HG02840 (cell line): ENCODE measurements around the gene MICALL2.

Experiments used
- ATAC-seq: cut with Tn5 transposase; IDR thresholded peaks from one replicate; pipeline ENCODE4 v1.9.1; 2021; ENCODE audit warnings: mild to moderate bottlenecking, moderate library complexity, moderate number of reproducible peaks; ENCODE audit not compliant: unreplicated experiment, low FRiP score

MICALL2 gene

DNA sequence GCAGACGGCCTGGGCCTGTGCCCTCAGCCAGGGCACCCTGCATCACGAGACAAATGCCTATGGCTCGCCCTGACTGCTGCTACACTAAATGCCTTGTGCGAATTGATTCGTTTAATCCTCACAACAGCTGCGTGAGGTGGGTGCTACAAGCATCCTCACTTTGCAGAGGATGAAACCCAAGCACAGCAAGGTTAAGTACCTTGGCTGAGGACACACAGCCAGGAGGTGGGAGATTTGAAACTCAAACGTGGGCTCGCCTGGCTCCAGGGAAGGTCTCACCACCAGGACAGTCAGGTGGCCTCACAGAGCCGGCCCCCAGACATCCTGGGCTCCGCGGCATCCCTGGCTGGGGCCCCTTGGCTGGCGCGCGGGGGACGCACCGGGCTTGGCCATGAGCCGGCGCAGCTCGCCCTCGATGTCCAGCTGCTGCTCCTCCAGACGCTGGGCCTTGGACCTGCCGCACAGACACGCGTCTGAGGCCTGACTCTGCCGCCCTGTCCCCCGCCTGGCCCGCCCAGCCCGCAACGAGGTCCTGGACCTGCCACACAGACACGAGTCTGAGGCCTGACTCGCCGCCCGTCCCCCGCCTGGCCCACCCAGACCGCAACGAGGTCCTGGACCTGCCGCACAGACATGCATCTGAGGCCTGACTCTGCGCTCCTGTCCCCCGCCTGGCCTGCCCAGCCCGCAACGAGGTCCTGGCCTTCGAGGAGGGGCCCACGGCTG lies 22.0 kb downstream of the MICALL2 start:
- no peak for ATAC-seq

DNA sequence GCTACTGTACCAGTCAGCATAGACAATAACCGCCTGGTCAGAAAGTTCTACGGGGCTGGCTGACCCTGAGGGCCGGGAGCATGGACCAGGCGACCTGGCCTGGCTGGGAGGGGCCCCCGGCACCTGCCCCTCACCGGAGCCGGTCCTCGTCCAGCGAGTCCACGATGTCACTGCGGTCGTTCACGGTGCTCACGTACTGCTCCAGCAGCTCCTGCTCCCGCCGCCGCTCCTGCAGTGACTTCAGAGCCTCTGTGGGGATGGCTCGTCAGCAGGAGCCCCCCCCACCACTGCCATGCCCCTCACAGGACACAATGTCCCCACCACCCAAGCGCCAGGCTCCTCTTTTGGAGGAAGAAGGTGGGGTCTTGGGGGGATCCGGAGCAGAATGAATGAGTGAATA lies 22.7 kb downstream of the MICALL2 start:
- ATAC-seq: no peak

DNA sequence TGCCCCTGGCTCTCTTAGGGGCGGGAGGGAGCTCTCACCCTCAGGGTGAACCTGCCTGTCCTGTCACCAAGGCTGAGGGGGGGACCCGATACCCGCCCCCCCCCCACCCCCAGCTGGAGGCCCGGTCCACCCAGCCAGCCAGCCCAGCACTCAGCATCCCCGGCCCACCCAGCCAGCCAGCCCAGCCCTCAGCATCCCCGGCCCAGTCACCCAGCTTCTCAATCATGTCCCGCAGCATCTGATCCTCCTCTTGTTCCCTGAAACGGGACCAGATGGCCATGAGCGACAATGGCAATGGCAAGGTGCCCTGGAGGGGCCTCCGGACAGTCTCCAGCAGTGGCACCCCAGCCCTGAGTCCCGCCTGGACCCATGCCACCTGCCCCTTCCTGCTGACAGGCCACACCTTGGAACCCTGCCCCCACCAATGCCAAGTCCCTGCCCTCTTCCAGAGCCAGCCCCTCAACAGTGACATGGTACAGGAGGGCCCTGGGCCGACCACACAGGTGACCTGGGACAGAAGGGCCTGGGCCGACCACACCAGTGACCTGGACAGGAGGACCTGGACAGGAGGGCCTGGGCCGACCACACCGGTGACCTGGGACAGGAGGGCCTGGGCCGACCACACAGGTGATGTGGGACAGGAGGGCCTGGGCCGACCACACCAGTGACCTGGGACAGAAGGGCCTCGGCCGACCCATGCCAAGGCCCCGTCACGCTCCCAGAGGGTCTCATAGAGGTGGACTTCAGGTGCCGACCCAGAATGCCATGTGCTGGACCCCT lies 24.2 kb downstream of the MICALL2 start:
- ATAC-seq: no peak

DNA sequence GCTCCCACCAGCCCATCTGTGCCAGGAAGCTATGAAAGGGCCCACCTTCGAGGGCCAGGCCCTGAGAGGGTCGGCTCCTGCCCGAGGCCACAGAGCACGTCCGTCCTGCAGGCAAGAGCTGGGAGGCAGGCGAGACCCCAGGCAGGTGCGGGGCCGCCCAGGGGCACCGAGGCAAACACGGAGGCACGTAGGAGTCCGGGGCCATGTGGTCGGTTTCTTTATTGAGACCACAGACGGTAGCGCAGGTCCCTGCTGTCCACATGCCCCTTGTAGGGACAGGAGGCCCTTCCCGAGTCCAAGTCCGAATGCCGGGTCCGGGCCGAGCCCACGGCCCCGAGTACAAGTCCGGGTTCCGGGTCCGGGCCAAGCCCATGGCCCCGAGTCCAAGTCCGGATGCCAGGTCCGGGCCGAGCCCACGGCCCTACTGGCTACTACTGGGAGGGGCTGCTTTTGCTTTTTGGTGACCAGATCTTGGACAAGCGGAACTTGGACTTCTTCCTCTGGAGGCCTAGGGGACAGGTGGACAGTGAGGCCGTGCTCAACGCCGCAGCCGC lies 25.0 kb downstream of the MICALL2 start:
- ATAC-seq: no peak

GRCh38 chr7:1433128-1433920 lies 25.9 kb downstream of the MICALL2 start:
- ATAC-seq: no peak

DNA sequence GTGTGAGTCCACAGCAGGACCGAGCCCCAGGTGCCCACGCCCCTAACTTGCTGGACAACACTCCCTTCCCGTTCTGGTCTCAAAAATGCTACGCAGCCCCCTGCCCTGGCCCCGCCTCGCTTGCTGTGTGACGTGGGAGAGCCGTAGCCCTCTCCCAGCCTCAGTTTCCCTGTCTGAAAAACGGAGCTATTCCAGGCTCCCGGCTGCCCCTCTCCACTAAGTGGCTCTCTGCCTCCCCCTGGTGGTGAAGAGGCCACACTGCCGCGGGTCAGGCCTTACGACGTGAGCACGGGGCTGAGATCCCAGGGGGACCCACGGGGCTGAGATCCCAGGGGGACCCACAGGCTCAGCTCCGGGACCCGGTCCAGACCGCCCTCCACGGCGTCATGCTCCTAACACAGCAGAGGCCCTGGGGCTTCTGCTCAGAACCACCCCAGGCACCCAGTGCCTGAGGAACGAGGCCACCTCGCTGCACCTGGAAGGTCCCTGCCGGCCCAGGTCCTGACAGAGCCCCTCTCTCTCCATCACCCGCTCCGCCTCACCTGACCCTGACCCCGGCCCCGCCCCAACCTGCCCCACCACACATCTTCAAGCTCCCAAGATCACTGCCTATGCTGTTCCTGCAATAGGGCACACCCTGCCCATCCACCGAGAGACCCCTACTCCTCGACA lies 26.7 kb downstream of the MICALL2 start:
- no peak for ATAC-seq

DNA sequence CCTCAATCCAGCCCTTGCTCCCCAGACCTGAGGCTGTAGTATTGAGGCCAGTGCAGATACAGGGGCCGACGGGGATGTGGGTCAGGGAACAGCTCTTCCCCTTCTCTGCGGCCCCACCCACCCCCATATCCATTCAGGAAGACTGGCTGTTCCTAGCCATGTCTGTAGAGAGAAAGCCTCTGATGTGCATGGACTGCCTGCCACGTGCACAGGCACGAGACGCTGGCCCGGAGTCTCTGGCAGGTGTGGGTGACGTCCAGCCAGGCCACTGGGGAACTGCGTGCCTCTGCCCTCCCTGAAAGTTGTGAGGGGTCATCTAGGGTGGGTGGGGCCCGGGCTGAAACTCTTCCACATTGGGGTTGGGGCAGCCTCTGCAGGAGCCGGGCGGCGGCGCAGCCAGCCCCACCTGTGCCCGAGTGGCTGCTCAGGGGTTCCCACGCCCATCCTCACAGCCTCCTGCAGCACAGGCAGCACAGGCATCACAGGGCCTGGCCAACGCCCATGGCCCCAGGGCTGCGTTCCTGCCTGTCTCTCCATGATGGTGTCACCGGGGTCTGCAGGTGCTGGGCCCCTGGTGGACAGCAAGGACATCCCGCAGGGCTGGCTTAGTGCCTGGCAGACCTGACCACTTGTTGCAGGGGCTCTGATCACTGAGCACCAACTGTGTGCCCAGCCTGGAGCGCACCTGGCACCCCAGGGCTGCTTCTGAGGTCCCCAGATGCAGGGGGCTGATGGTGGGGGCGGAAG lies 27.5 kb downstream of the MICALL2 start:
- no peak for ATAC-seq

- no peak for ATAC-seq
Observed at GRCh38 chr7:1431226-1431625, 28.0 kb downstream of the MICALL2 start.

DNA sequence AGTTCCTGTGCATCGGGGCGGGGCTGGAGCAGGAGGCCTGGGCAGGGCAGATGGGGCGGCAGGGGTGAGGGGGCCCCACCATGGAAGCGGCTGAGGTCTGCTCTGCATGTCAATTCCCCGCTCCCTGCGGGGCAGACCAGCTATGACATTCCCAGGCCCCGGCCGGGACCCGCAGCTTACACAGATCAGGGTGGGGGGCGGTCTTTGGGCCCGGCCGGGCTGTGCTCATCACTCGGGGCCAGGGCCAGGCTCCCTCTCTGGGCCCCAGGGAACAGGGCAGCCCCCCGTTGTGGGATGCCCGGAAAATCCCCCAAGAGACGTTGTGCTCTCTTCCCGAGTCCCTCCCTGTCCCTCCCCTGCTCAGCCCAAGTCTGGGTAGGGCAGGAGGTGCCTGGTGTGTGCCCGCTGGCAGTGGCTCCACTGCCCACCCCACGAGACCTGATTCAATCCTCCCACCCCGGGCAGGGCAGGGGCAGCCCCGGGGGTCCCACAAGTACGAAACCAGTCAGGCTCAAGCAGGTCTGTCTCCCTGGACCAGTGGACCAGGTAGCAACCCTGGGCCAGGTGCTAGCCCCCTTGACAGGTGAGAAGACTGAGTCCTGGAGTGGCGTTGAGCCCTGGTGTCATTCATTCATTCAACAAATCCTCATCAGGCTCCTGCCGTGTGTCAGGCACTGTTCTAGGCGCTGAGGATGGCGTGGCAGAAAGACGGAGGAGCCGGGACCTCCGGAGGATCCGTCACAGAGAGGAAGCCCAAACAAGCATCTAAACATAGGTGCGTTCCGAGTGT lies 29.0 kb downstream of the MICALL2 start:
- no peak for ATAC-seq

GRCh38 chr7:1428941-1429501 lies 30.2 kb downstream of the MICALL2 start:
- no peak for ATAC-seq

GRCh38 chr7:1427064-1427657 lies 32.1 kb downstream of the MICALL2 start:
- ATAC-seq: no peak

DNA sequence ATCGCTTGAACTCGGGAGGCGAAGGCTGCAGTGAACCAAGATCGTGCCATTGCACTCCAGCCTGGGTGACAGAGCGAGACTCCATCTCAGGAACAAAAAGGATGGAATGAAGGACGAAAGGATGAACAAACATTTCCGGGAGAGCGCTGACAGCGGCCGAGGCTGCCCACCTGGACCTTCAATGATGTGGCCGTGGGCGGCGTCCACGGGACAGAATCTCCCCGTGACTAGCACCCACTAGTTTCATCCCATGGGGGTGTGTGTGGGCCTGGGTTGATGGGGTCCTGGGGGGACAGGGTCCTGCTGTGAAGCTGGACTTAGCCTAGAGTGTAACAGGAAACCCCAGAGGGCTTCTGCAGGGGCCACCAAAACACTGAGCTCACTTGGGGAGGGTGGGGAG lies 32.8 kb downstream of the MICALL2 start:
- no peak for ATAC-seq

DNA sequence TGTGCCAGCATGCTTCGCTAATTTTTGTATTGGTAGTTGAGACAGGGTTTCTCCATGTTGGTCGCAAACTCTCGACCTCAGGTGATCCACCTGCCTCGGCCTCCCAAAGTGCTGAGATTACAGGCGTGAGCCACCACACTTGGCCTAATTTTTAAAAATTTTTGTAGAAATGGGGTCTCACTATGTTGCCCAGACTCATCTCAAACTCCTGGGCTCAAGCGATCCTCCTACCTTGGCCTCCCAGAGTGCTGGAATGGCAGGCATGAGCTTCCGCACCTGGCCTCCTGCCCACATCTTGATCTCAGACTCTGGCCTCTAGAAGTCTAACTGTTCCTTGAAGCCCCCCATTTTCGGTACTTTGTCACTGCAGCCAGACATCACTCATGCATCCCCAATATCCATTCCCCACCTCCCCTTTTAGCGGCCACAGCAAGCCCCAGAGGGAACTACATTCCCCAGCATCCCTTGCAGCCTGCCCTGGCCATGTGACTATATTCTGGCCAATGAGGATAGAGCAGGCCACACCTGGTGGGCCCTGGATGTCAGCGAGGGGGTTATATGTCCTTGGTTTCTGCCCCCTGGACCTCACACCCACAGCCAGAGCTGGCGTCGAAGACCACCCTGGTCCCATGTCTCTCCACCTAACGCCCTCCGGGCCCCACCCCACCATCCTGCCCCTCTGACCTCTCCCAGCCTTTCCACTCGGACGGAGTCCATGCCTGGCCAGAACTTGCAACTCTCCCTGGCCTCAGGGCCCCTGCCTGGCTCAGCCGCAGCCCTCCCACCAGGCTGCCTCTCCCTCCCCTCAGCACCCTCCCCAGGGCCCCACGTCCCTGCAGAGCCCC lies 33.8 kb downstream of the MICALL2 start:
- no peak for ATAC-seq

DNA sequence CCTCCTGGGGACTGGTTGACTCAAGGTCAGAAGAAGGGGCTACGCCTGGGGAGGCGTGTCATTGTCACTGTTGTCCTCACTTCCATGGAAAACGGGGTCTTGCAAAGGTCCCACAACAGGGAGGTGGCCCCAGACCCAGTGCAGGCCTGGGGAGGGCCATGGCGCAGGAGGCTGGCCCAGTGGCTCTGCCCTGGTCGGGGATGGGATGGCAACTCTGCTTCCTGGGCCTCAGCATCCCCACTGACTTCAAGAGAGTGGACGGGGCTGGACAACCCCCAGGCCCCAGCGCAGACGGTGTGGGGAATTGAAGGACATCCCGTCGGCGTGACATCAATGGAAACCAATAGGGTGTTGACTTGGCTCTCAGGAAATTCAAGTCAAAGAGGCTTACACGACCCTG lies 35.2 kb downstream of the MICALL2 start:
- ATAC-seq: no peak

DNA sequence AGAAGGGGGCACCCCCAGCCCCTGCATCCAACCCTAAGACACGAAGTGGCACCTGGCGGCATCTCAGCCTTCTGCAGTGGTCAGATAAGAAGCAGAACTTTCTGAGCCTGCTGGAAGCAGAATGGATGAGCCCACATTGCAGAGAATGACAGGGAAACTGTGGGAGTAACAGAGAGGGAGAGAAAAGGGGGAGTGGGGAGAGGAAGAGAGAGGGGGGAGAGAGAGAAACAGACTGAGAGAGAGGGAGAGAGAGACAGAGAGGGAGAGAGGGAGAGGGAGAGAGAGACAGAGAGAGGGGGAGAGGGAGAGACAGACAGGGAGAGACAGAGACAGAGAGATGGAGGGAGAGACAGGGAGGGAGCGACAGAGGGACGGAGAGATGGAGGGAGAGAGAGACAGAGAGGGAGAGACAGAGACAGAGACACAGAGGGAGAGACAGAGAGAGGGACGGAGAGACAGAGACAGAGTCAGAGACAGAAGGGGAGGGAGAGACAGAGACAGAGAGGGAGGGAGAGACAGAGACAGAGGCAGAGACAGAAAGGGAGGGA lies 35.9 kb downstream of the MICALL2 start:
- no peak for ATAC-seq

DNA sequence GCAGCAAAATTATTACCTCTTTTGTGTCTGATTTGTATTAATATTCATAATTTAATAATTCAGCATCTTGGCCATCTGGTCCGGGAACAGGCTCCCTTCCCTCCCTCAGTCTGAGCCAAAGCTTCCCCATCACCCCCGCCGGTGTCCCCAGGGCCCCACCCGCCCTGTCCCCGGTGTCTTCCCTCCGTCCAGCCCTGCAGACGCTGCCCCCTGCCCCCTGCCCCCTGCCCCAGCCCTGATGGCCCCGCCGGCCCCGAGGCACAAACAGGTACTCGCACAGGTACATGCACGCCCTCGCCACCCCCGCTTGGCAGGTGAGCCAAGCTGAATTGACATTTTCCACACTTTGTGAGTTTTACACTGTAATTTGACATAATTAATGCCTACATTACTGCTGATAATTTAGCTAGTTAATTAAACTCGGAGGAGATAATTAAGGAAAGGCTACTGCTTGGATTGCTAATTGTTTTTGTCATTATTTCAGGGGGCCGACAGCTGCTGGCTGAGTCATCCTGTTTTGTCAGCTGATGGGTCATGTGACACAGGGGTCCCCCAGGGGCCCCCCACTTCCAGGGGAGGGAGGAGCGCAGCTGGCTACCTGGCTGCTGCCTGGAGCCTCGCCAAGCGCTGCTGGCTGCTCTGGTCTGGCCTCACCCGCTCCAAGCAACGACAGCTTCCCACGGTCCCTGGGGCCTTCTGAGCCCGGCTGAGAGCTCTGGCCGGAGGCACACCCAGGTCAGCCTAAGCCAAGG lies 36.6 kb downstream of the MICALL2 start:
- no peak for ATAC-seq
